Ectodermal cell (in vitro differentiated cells): Measurements from ENCODE around the gene PLEKHA7.

ENCODE experiments used
- H3K27ac ChIP-seq: 2 replicates; pipeline ENCODE4 v1.7.0; 2013; ENCODE audit warnings: mild to moderate bottlenecking, low read depth, low read length; ENCODE audit not compliant: insufficient read depth, poor library complexity, severe bottlenecking
- H3K27me3 ChIP-seq: 2 replicates; pipeline ENCODE4 v1.7.0; 2013; ENCODE audit warnings: mild to moderate bottlenecking, low read length; ENCODE audit not compliant: insufficient read depth, control insufficient read depth, poor library complexity, severe bottlenecking
- H3K36me3 ChIP-seq: one replicate; pipeline ENCODE4 v1.7.0; 2013; ENCODE audit warnings: low read length; ENCODE audit not compliant: control insufficient read depth, insufficient read depth
- H3K4me1 ChIP-seq: one replicate; pipeline ENCODE4 v1.7.0; 2013; ENCODE audit warnings: low read length; ENCODE audit not compliant: control insufficient read depth, insufficient read depth
- H3K4me3 ChIP-seq: 2 replicates; pipeline ENCODE4 v1.7.0; 2013; ENCODE audit warnings: low read depth, low read length, control low read depth; ENCODE audit not compliant: insufficient read depth
- H3K9me3 ChIP-seq: 2 replicates; pipeline ENCODE4 v1.7.0; 2013; ENCODE audit warnings: mild to moderate bottlenecking, low read length, moderate library complexity; ENCODE audit not compliant: control insufficient read depth
- whole genome bisulfite sequencing, 2 experiments: methylation state at CpG; one replicate each; pipeline ENCODE4 v1.1.7; 2013; ENCODE audit warnings: missing lambda C conversion rate in 2 of 2; 5-methylcytosine and 5-hydroxymethylcytosine counted together

Gene PLEKHA7

DNA sequence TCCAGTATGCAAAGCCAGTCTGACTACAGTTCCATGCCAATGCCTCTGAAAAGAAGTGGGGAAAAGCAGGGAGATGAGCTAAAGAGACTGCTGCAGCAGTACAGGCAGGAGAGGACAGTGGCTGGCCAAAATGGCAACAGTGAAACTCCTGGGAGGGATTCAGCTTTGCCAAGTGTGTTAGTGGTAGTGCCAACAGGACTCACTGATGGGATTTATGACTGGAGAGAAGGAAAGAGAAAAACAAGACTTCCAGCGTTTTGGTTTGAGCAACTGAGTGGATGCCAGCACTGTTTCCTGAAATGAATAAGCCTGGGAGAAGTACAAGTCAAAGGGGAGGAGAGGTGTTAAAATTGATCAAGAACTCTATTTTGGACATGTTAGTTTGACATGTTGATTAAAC is 80.9 kb downstream of the PLEKHA7 start:
- Histone ChIP-seq H3K4me3 (no peak overlapping the region), H3K9me3 (no peaks in the 10 kb centered on the region), H3K27me3 (peaks cover 5% of the 10 kb centered on the region), H3K27ac (no peak overlapping the region), H3K4me1 (peaks cover 9% of the 10 kb centered on the region), H3K36me3 (no peaks in the 10 kb centered on the region)
- WGBS, 2 experiments = 83 to 92% methylated on average over 1 of the region's 1 CpG

DNA sequence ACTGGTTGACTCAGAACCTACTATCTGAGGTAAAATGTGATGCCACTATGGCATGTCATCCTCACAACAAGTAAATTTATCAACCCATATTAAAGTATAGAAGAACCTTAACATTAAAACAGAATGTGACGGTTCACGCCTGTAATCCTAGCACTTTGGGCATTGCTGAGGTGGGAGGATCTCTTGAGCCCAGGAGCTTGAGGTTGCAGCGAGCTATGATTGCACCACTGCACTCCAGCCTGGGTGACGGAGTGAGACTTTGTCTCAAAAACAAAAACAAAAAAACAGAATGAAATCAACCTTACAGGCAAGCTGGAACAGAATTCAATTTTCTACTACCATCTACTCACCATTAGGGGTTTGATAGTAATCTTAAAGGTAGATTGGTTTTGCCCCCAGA is 86.2 kb downstream of the PLEKHA7 start:
- H3K4me1 ChIP-seq = peaks cover 24% of the 10 kb centered on the region
- H3K27ac ChIP-seq = no peak overlapping the region
- no peaks in the 10 kb centered on the region for H3K9me3 ChIP-seq
- no peak overlapping the region for H3K4me3 ChIP-seq
- H3K36me3 ChIP-seq = no peaks in the 10 kb centered on the region
- WGBS, 2 experiments = 87 to 92% methylated on average over 4 of the region's 4 CpGs
- H3K27me3 ChIP-seq = peaks cover 56% of the 10 kb centered on the region

DNA sequence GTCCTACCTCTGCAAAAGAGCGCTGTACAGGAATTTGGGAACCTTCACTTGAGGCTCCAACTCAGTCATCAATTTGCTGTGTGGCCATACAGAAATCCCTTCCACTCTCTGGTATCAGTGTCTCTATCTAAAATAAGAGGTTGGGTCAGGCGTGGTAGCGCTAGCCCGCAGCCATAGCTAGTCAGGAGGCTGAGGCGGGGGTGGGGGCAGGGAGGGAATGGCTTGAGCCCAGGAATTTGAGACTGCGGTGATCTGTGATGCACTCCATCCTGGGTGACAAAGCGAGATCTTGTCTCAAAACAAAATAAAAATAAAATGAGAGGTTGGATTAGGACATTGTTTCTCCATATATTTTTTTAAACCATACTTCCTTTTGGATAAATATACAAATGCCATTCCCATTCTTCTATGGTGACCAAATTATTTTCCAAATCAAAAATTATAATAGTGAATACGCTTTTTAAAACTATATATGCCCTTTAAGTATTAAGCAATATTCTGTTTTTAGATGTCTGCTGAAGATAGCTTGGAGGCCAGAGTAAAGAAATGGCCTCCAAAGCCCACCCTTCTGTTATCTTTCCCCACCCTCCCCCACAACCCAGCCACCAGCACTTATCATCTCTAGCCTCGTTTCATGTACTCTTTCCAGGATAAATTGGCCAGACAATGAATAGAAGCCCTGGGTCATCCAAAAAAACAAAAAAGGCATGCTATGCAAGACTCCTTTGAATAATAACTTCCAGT is 87.2 kb downstream of the PLEKHA7 start:
- WGBS, 2 experiments = 39 to 51% methylated on average over 7 to 8 of the region's 9 CpGs
- Histone ChIP-seq H3K27ac (no peak overlapping the region), H3K36me3 (no peaks in the 10 kb centered on the region), H3K4me3 (no peak overlapping the region), H3K27me3 (peaks cover 60% of the 10 kb centered on the region), H3K9me3 (no peaks in the 10 kb centered on the region), H3K4me1 (peaks cover 29% of the 10 kb centered on the region)

DNA sequence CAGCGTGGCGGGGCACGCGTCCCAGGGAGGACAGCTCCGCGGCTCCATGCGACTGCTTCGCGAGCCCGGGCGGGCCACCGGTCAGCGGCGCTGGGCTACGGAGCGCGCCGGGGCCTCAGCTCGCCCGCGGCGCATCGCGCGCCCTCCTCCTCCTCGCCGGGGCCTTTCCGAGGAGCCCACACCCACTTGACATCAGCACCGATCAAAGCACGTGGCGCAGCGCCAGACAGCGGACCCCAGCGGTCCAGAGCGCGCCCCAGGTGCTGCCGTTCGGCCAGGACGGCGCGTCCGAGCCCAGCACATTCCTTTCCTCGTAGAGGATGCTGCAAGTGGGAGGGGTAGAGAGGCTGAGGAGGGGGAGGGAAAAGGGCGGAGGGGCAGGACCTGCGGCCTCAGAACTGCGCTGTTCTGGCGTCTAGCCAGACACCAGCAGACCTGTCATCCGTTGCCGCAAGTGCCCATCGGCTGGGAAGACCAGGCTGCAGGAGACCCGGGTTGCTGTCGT is 88.6 kb downstream of the PLEKHA7 start:
- Histone ChIP-seq H3K27ac (no peak overlapping the region), H3K36me3 (no peaks in the 10 kb centered on the region), H3K9me3 (no peaks in the 10 kb centered on the region), H3K27me3 (peaks cover 66% of the 10 kb centered on the region), H3K4me1 (peaks cover 30% of the 10 kb centered on the region), H3K4me3 (peak overlapping the region; percentile 39)
- WGBS, 2 experiments = 0 to 1% methylated on average over 52 of the region's 52 CpGs

DNA sequence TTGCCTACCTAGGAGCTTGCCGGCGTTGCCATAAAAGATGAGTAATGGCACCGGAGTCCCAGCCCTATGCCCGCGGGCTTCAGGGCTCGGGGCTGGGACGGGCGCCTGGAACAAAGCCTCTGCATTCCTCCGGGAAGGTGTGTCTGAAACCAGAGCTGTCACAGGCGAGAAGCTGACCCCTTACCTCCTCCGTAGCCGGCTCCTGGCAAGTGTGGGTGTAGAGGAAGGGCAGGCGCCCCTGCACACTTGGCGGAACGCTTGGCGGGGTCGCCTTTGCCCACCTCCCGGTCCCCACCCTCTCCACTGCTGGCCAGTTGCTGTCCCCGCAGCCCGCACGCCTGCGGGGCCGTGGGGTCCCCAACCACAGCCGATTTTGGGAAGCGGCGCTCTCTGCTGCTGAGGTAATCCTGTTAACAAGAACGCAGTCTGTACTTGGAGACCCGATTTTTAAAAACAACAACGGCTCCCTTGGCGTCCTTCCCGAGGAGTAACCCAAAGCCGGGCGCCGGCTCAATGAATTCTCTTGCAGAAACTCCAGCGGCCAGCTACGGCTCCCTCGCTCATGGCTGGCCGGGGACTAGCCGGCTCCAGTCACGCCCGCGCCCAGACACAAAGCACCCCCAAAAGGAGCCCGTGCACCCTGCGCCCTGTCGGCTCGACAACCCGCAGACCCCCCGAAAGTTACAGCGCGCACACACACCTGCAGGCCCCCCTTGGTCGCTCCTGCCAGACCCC is 89.2 kb downstream of the PLEKHA7 start:
- H3K27ac ChIP-seq = no peak overlapping the region
- H3K4me3 ChIP-seq = peak overlapping the region; percentile 39
- WGBS, 2 experiments = 1% methylated on average over 51 of the region's 51 CpGs
- H3K9me3 ChIP-seq = no peaks in the 10 kb centered on the region
- no peaks in the 10 kb centered on the region for H3K36me3 ChIP-seq
- H3K27me3 ChIP-seq = peaks cover 66% of the 10 kb centered on the region
- H3K4me1 ChIP-seq = peaks cover 30% of the 10 kb centered on the region

DNA sequence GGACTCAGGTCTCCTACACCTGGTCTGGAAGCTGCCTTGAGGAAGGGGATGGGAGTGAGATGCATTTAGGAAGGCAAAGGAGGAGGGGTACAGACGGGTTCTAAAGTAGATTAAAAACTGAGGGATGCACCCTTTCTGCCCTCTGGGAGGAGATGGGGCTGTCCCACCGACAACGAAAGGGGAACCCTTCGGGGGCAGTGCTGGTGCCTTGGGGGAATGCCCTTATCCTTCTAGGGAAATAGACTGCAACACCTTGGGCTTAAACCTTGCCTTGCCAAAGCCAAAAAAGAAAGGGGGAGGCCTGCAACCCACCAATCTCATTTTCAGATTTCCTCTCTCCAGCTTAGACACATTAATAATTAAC is 89.8 kb downstream of the PLEKHA7 start:
- H3K9me3 ChIP-seq = no peaks in the 10 kb centered on the region
- H3K36me3 ChIP-seq = no peaks in the 10 kb centered on the region
- no peak overlapping the region for H3K27ac ChIP-seq
- 21 to 24% methylated on average over 4 of the region's 4 CpGs for WGBS, 2 experiments
- peaks cover 66% of the 10 kb centered on the region for H3K27me3 ChIP-seq
- peaks cover 30% of the 10 kb centered on the region for H3K4me1 ChIP-seq
- H3K4me3 ChIP-seq = peak overlapping the region; percentile 39

DNA sequence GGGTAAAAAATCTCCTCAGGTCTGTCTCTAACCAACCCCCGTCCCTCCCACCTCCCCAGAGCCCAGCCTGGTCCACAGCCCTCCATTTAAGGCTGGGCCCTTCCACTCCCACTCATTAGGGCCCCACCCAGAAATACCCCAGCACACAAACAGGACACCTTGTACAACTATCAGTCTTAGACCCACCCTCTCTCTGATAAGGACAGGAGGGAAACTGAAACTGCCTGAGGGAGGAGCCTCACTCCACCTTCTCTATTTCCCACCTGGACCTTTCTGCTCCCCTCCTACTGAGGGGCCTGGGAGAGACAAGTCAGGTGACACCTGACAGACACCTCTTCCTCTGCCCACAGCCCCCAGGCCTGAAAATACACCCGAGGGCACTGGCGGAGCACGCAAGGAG is 90.2 kb downstream of the PLEKHA7 start:
- Histone ChIP-seq H3K27ac (no peak overlapping the region), H3K9me3 (no peaks in the 10 kb centered on the region), H3K4me3 (no peak overlapping the region), H3K27me3 (peaks cover 66% of the 10 kb centered on the region), H3K4me1 (peaks cover 30% of the 10 kb centered on the region), H3K36me3 (no peaks in the 10 kb centered on the region)
- WGBS, 2 experiments = 79 to 83% methylated on average over 4 of the region's 4 CpGs

DNA sequence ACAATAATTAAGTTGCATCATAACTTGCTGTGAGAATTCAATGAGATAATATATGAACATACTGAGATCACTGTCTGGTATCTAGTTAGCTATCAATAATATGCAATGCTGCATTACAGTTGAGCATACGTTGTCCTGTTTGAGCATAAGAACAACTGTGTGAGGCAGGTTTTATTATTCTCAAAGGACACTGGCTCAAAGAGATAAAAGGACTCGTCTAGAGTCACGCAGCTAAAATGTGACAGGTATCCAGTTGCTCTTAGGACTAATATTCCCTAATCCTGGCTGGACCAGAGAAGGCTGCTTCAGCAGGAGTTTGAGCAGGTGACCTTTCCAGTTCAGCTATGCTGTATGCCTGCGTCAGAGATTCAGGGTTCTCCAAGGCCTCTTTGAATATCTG is 92.5 kb downstream of the PLEKHA7 start:
- H3K4me1 ChIP-seq = peaks cover 22% of the 10 kb centered on the region
- no peak overlapping the region for H3K4me3 ChIP-seq
- H3K9me3 ChIP-seq = no peaks in the 10 kb centered on the region
- no peak overlapping the region for H3K27ac ChIP-seq
- peaks cover 51% of the 10 kb centered on the region for H3K27me3 ChIP-seq
- no peaks in the 10 kb centered on the region for H3K36me3 ChIP-seq
- WGBS, 2 experiments = 86 to 89% methylated on average over 4 of the region's 4 CpGs

DNA sequence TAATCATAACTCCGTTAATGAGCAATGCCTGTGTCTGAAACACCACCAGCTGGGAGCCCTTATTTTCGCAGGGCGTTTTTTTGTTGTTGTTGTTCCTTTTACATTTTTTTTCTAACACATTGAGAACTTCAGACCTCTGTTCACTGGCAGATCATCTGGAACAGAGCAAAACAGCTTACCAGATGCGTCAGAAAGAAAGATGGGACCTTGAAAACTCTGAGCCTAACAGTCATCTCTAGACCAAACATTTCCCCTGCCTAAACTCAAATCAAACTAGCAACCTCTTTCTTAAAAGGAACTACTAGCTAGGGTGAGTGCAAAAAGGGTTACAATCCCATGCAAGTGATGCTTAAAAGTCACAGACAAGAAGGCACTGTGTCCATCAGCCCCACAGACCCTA is 93.2 kb downstream of the PLEKHA7 start:
- peaks cover 17% of the 10 kb centered on the region for H3K4me1 ChIP-seq
- no peak overlapping the region for H3K27ac ChIP-seq
- H3K36me3 ChIP-seq = no peaks in the 10 kb centered on the region
- no peak overlapping the region for H3K4me3 ChIP-seq
- no peaks in the 10 kb centered on the region for H3K9me3 ChIP-seq
- peaks cover 44% of the 10 kb centered on the region for H3K27me3 ChIP-seq
- 95 to 100% methylated on average over 4 of the region's 4 CpGs for WGBS, 2 experiments

DNA sequence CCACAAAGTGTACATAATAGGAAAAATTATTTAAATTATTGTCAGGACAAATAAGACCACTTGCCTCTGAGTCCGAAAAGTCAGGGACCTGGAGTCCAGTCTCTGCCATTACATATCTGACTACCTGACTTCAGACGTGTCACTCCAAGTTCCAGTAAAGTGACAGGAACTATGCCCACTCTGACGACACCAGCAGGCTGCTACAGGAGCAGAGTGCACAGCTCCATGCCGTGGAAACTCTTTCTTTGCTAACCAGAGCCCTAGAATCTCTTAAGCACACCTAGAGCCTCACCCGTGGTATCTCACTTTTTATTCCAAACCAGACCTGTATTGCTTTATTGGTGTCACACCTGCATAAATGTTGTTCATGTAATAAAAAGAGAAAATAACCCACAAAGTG is 93.7 kb downstream of the PLEKHA7 start:
- peaks cover 40% of the 10 kb centered on the region for H3K27me3 ChIP-seq
- no peak overlapping the region for H3K4me3 ChIP-seq
- H3K9me3 ChIP-seq = no peaks in the 10 kb centered on the region
- peaks cover 15% of the 10 kb centered on the region for H3K4me1 ChIP-seq
- H3K27ac ChIP-seq = no peak overlapping the region
- no peaks in the 10 kb centered on the region for H3K36me3 ChIP-seq
- WGBS, 2 experiments = 87 to 90% methylated on average over 5 of the region's 5 CpGs
